ENCODE data around the gene SRMS. TPM values are rescaled to one million over a fixed set of nuclear protein-coding genes. Genes with fewer than 3 reads are reported as not detected.

SRMS gene
- total RNA-seq, 1 experiment from 2014 or later, result 0.22 TPM

- Histone ChIP-seq H3K4me1 (ENCODE audit: insufficient read depth, low read length) (peaks cover 5% of the 10 kb centered on the region), H2AFZ (ENCODE audit: low read length) (no peak overlapping the region), H3K27me3 (ENCODE audit: low read length) (no peaks in the 10 kb centered on the region), H3K36me3 (ENCODE audit: low read depth, low read length) (no peaks in the 10 kb centered on the region), H3K4me3 (ENCODE audit: low read length) (no peak overlapping the region), H3F3A (ENCODE audit: low read length, unreplicated experiment) (no peaks in the 10 kb centered on the region), H3K9ac (ENCODE audit: low read length) (peak overlapping the region; percentile 5; the same call in 1 of the 2 replicates), H3K9me3 (ENCODE audit: low read length) (no peaks in the 10 kb centered on the region), H3K27ac (ENCODE audit: low read length) (peak overlapping the region; percentile 7; the same call in 1 of the 2 replicates), H3K4me2 (ENCODE audit: low read length) (peak overlapping the region; percentile 52; the same call in 1 of the 2 replicates), H3K79me2 (ENCODE audit: low read length) (no peaks in the 10 kb centered on the region), H4K20me1 (ENCODE audit: low read length) (no peaks in the 10 kb centered on the region), H3K9me2 (replicated peaks; ENCODE audit: low read length) (no peaks in the 10 kb centered on the region)
- peak; percentile 86 for DNase-seq
- CTCF ChIA-PET, result interaction anchor here (0.6 to 1.0 kb wide), 2 partner anchors 21 to 61 kb away, joined by 3 to 4 read pairs; no protein-coding TSS in a partner anchor
- BruUV-seq (replicated peaks), result no TSS peak
- intact Hi-C loops (cut with micrococcal nuclease), result loop anchor here (2.0 to 5.0 kb wide), 3 partner anchors 44 to 61 kb away; partner anchors contain the start of genes GMEB2 and PTK6
- POLR2A ChIA-PET (ENCODE audit: unreplicated experiment), result interaction anchor here (0.6 to 0.7 kb wide), 2 partner anchors 60 to 367 kb away, joined by 3 read pairs; no protein-coding TSS in a partner anchor
- TF ChIP-seq EZH2 (IDR thresholded peaks at IDR 0.05; ENCODE audit: low read length, unreplicated experiment) (no peak), EZH2phosphoT487 (IDR thresholded peaks at IDR 0.05; ENCODE audit: borderline replicate concordance, low read length) (no peak), CTCF (conservative IDR thresholded peaks at IDR 0.05; ENCODE audit: low read depth, low read length) (peak; percentile 85)
- ATAC-seq, result peak; percentile 95
These were observed 33.4 kb upstream of the SRMS start for GRCh38 chr20:63580796-63581461.

GRCh38 chr20:63579017-63579694 is 31.6 kb upstream of the SRMS start:
- POLR2A ChIA-PET (ENCODE audit: unreplicated experiment), result no interaction called here
- intact Hi-C loops (cut with micrococcal nuclease), result no loop called here
- H3K9me2 ChIP-seq (replicated peaks; ENCODE audit: low read length), result no peaks in the 10 kb centered on the region

More at GRCh38 chr20:63579017-63579694, 31.6 kb upstream of the SRMS start:
- no peaks in the 10 kb centered on the region for H4K20me1 ChIP-seq (ENCODE audit: low read length)
- TF ChIP-seq CTCF (conservative IDR thresholded peaks at IDR 0.05; ENCODE audit: low read depth, low read length) (no peak), EZH2 (IDR thresholded peaks at IDR 0.05; ENCODE audit: low read length, unreplicated experiment) (no peak), EZH2phosphoT487 (IDR thresholded peaks at IDR 0.05; ENCODE audit: borderline replicate concordance, low read length) (no peak)
- no peak overlapping the region for H3K4me3 ChIP-seq (ENCODE audit: low read length)
- BruUV-seq (replicated peaks), result no TSS peak
- no peak for ATAC-seq
- H3K27ac ChIP-seq (ENCODE audit: low read length), result no peak overlapping the region
- no peaks in the 10 kb centered on the region for H3K36me3 ChIP-seq (ENCODE audit: low read depth, low read length)
- no peaks in the 10 kb centered on the region for H3K79me2 ChIP-seq (ENCODE audit: low read length)
- no peaks in the 10 kb centered on the region for H3K27me3 ChIP-seq (ENCODE audit: low read length)
- H3K4me2 ChIP-seq (ENCODE audit: low read length), result no peak overlapping the region
- no peaks in the 10 kb centered on the region for H3F3A ChIP-seq (ENCODE audit: low read length, unreplicated experiment)
- peaks cover 17% of the 10 kb centered on the region for H3K4me1 ChIP-seq (ENCODE audit: insufficient read depth, low read length)
- H2AFZ ChIP-seq (ENCODE audit: low read length), result no peak overlapping the region
- CTCF ChIA-PET, result no interaction called here
- DNase-seq, result no peak
- no peak overlapping the region for H3K9ac ChIP-seq (ENCODE audit: low read length)
- H3K9me3 ChIP-seq (ENCODE audit: low read length), result no peaks in the 10 kb centered on the region

Data from PC-3 (cell line).